Liver (tissue), 9 donors: ENCODE measurements around the gene AMMECR1. TPM values are rescaled to one million over a fixed set of nuclear protein-coding genes. Genes with fewer than 3 reads are reported as not detected.

Experiments used
- DNase-seq: peaks from one replicate; pipeline ENCODE4 v3.0.0-alpha.2; 2017; ENCODE audit warnings: low spot score
- H3K27ac ChIP-seq, 2 donors: one replicate each; pipeline ENCODE4 v1.7.0; 2013; ENCODE audit warnings: inconsistent platforms in 2 of 2, low read length in 2 of 2, control low read depth in 1 of 2, low read depth in 1 of 2, mild to moderate bottlenecking in 1 of 2
- H3K27me3 ChIP-seq, 4 donors: one replicate each; pipeline versions ENCODE4 v1.6.1 to v1.7.0; 2013; ENCODE audit warnings: low read length in 3 of 4, inconsistent platforms in 1 of 4, mild to moderate bottlenecking in 1 of 4, moderate library complexity in 1 of 4; ENCODE audit not compliant: control insufficient read depth in 4 of 4, insufficient read depth in 4 of 4
- H3K36me3 ChIP-seq, 4 donors: one replicate each; pipeline versions ENCODE4 v1.6.1 to v1.7.0; 2013; ENCODE audit warnings: low read length in 3 of 4, mild to moderate bottlenecking in 3 of 4, low read depth in 1 of 4, moderate library complexity in 1 of 4; ENCODE audit not compliant: control insufficient read depth in 4 of 4, insufficient read depth in 3 of 4
- H3K4me1 ChIP-seq, 4 donors: one replicate each; pipeline versions ENCODE4 v1.6.1 to v1.7.0; 2013; ENCODE audit warnings: low read length in 3 of 4, mild to moderate bottlenecking in 3 of 4, moderate library complexity in 1 of 4; ENCODE audit not compliant: control insufficient read depth in 4 of 4, insufficient read depth in 4 of 4
- H3K4me3 ChIP-seq, 3 donors: one replicate each; pipeline versions ENCODE4 v1.6.1 to v1.7.0; 2013; ENCODE audit warnings: low read length in 3 of 3, control low read depth in 1 of 3, low read depth in 1 of 3, mild to moderate bottlenecking in 1 of 3
- H3K9ac ChIP-seq, 2 donors: one replicate each; pipeline ENCODE4 v1.7.0; 2013; ENCODE audit warnings: low read length in 2 of 2, mild to moderate bottlenecking in 2 of 2, moderate library complexity in 2 of 2, control low read depth in 1 of 2, low read depth in 1 of 2
- H3K9me3 ChIP-seq, 4 donors: one replicate each; pipeline versions ENCODE4 v1.6.1 to v1.7.0; 2013; ENCODE audit warnings: low read length in 3 of 4; ENCODE audit not compliant: control insufficient read depth in 4 of 4
- EGR1 ChIP-seq, 2 donors: IDR thresholded peaks; 2 replicates each; pipeline ENCODE4 v1.6.1; 2016 to 2018; ENCODE audit warnings: antibody characterized with exemption in 2 of 2, low read depth in 2 of 2
- FOXA1 ChIP-seq: IDR thresholded peaks from 2 replicates; pipeline ENCODE4 v1.6.1; 2016; ENCODE audit warnings: antibody characterized with exemption
- FOXA2 ChIP-seq: IDR thresholded peaks from 2 replicates; pipeline ENCODE4 v1.6.1; 2016; ENCODE audit warnings: antibody characterized with exemption
- GABPA ChIP-seq, 2 donors: IDR thresholded peaks in 1 of 2; conservative IDR thresholded peaks in 1 of 2; 2 replicates each; pipeline ENCODE4 v1.6.1; 2016; ENCODE audit warnings: antibody characterized with exemption in 2 of 2, mild to moderate bottlenecking in 1 of 2, moderate library complexity in 1 of 2
- HNF4A ChIP-seq, 2 donors: conservative IDR thresholded peaks; 2 replicates each; pipeline ENCODE4 v1.6.1; 2016; ENCODE audit warnings: antibody characterized with exemption in 2 of 2, mild to moderate bottlenecking in 2 of 2
- HNF4G ChIP-seq: IDR thresholded peaks from 2 replicates; pipeline ENCODE4 v1.6.1; 2016; ENCODE audit warnings: antibody characterized with exemption
- JUND ChIP-seq, 2 donors: IDR thresholded peaks; 2 replicates each; pipeline ENCODE4 v1.6.1; 2016; ENCODE audit warnings: antibody characterized with exemption in 2 of 2
- NR2F2 ChIP-seq: IDR thresholded peaks from 2 replicates; pipeline ENCODE4 v1.6.1; 2016; ENCODE audit warnings: antibody characterized with exemption
- RAD21 ChIP-seq, 2 donors: IDR thresholded peaks; 2 replicates each; pipeline ENCODE4 v1.6.1; 2016; ENCODE audit warnings: antibody characterized with exemption in 2 of 2, mild to moderate bottlenecking in 2 of 2
- RXRA ChIP-seq, 2 donors: IDR thresholded peaks; 2 replicates each; pipeline ENCODE4 v1.6.1; 2017 to 2018; ENCODE audit warnings: antibody characterized with exemption in 2 of 2, mild to moderate bottlenecking in 1 of 2
- SP1 ChIP-seq: IDR thresholded peaks from 2 replicates; pipeline ENCODE4 v1.6.1; 2018; ENCODE audit warnings: antibody characterized with exemption, mild to moderate bottlenecking
- TAF1 ChIP-seq: conservative IDR thresholded peaks from 2 replicates; pipeline ENCODE4 v1.6.1; 2016; ENCODE audit warnings: antibody characterized with exemption, mild to moderate bottlenecking
- YY1 ChIP-seq: IDR thresholded peaks from 2 replicates; pipeline ENCODE4 v1.6.1; 2016; ENCODE audit warnings: antibody characterized with exemption, mild to moderate bottlenecking
- WGBS: extraction: QIAGEN DNeasy Blood & Tissue Kit; methylation state at CpG from one replicate; pipeline ENCODE4 v1.1.7; 2013; 5-methylcytosine and 5-hydroxymethylcytosine counted together
- polyA plus RNA-seq, 2 donors: library from polyadenylated mRNA; stranded (reverse) in 1 of 2; unstranded in 1 of 2; fragments of 200-250 nt in 1 of 2; fragments of >200 nt in 1 of 2; fragmentation: Nextera tagmentation in 1 of 2; extraction: Ambion mirVana in 1 of 2; gene quantifications; one replicate each; pipeline versions ENCODE4 v1.2.1 to v1.2.3, GENCODE V29; 2013 to 2015
- total RNA-seq, 2 donors: library from RNA; depleted of rRNA; stranded (reverse); fragments of >200 nt; gene quantifications; one replicate each; pipeline ENCODE4 v1.2.3, GENCODE V29; 2014
- TF ChIP-seq, protein P1 (sequence below): IDR thresholded peaks from 2 replicates; pipeline ENCODE4 v1.6.1; 2016; ENCODE audit warnings: antibody characterized with exemption
- TF ChIP-seq, protein P2 (sequence below): IDR thresholded peaks from 2 replicates; pipeline ENCODE4 v1.6.1; 2016; ENCODE audit warnings: antibody characterized with exemption, mild to moderate bottlenecking
- TF ChIP-seq, protein P3 (sequence below): IDR thresholded peaks from 2 replicates; pipeline ENCODE4 v1.6.1; 2016; ENCODE audit warnings: antibody characterized with exemption
- TF ChIP-seq, protein P4 (sequence below): IDR thresholded peaks from 2 replicates; pipeline ENCODE4 v1.6.1; 2016; ENCODE audit warnings: antibody characterized with exemption
- TF ChIP-seq, protein P5 (sequence below): fragments of 150-350 bp; IDR thresholded peaks from 2 replicates; pipeline ENCODE4 v1.5.1; 2017; ENCODE audit warnings: improper control_type of control experiment, low read depth, low read length; ENCODE audit not compliant: missing input control
- donor health status: healthy.
- donor health status: healthy.
- donor health status: healthy.
- donor health status: healthy.
- donor health status: healthy.

Gene AMMECR1
- total and polyA plus RNA-seq, 4 donors: 1.7 to 30.9 (median 3.6) TPM

DNA sequence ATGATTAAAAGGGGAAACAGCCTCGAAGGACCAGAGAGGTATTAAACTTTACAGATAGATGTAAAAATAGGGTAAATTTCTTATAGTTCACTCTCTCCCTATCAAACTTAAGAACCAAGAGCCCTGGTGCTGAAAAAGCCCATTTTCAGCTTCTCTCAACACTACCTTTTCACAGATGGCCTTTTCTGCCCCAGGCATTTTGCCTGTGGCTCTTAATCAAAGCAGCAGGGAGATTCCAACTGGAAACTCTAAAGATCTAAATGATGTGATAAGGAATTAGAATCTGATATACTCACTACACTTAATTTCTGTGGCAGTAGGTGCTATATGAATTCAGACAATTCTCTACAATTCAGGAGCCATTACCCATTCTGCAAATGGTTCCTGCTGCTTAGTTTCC lies 60.0 kb downstream of the AMMECR1 start:
- no peak overlapping the region for H3K9ac ChIP-seq
- no peak for DNase-seq
- no peak for TF ChIP-seq FOXA2
- TF ChIP-seq FOXA1: no peak
- TF ChIP-seq, protein P1, sequence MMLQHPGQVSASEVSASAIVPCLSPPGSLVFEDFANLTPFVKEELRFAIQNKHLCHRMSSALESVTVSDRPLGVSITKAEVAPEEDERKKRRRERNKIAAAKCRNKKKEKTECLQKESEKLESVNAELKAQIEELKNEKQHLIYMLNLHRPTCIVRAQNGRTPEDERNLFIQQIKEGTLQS: no peak
- no peak for TF ChIP-seq GABPA (IDR thresholded peaks at IDR 0.05 in 1 of 2, conservative IDR thresholded peaks at IDR 0.05 in 1 of 2)
- no peak for TF ChIP-seq RAD21 (IDR thresholded peaks at IDR 0.05)
- TF ChIP-seq, protein P2, sequence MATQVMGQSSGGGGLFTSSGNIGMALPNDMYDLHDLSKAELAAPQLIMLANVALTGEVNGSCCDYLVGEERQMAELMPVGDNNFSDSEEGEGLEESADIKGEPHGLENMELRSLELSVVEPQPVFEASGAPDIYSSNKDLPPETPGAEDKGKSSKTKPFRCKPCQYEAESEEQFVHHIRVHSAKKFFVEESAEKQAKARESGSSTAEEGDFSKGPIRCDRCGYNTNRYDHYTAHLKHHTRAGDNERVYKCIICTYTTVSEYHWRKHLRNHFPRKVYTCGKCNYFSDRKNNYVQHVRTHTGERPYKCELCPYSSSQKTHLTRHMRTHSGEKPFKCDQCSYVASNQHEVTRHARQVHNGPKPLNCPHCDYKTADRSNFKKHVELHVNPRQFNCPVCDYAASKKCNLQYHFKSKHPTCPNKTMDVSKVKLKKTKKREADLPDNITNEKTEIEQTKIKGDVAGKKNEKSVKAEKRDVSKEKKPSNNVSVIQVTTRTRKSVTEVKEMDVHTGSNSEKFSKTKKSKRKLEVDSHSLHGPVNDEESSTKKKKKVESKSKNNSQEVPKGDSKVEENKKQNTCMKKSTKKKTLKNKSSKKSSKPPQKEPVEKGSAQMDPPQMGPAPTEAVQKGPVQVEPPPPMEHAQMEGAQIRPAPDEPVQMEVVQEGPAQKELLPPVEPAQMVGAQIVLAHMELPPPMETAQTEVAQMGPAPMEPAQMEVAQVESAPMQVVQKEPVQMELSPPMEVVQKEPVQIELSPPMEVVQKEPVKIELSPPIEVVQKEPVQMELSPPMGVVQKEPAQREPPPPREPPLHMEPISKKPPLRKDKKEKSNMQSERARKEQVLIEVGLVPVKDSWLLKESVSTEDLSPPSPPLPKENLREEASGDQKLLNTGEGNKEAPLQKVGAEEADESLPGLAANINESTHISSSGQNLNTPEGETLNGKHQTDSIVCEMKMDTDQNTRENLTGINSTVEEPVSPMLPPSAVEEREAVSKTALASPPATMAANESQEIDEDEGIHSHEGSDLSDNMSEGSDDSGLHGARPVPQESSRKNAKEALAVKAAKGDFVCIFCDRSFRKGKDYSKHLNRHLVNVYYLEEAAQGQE: no peak
- no peak for TF ChIP-seq TAF1
- TF ChIP-seq YY1: no peak
- no peak for TF ChIP-seq HNF4G
- TF ChIP-seq, protein P3, sequence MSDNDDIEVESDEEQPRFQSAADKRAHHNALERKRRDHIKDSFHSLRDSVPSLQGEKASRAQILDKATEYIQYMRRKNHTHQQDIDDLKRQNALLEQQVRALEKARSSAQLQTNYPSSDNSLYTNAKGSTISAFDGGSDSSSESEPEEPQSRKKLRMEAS: no peak
- TF ChIP-seq HNF4A (conservative IDR thresholded peaks at IDR 0.05): no peak
- TF ChIP-seq SP1: no peak
- H3K36me3 ChIP-seq: no peaks in the 10 kb centered on the region
- no peaks in the 10 kb centered on the region for H3K4me1 ChIP-seq
- H3K27me3 ChIP-seq: no peaks in the 10 kb centered on the region
- no peak overlapping the region for H3K27ac ChIP-seq
- no peak overlapping the region for H3K4me3 ChIP-seq
- WGBS: 90% methylated on average over 1 of the region's 1 CpG
- no peaks in the 10 kb centered on the region for H3K9me3 ChIP-seq

DNA sequence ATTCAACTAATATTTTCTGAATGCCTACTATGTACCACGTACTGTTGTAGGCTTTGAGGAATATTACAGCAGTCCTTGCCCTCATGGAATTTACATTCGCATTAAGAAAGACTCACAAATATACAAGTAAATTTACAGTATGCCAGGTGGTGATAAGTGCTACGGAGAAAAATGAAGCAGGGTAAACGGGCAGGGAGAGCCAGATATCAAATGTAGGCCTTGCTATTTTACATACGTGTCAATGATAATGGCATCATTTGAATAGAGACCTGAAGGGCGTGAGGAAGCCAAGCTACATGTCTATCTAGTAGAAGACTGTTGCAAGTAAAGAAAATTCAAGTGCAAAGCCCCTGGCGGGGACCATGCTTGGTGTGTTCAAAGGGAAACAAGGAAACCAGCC lies 65.2 kb downstream of the AMMECR1 start:
- Histone ChIP-seq H3K36me3 (no peaks in the 10 kb centered on the region), H3K4me1 (no peaks in the 10 kb centered on the region), H3K9me3 (no peaks in the 10 kb centered on the region), H3K27me3 (no peaks in the 10 kb centered on the region), H3K9ac (no peak overlapping the region), H3K27ac (no peak overlapping the region), H3K4me3 (no peak overlapping the region)
- TF ChIP-seq FOXA2: no peak
- TF ChIP-seq, protein P2: no peak
- TF ChIP-seq TAF1: no peak
- no peak for TF ChIP-seq HNF4A (conservative IDR thresholded peaks at IDR 0.05)
- TF ChIP-seq EGR1 (IDR thresholded peaks at IDR 0.05; ENCODE audit: low read depth in 2 of 2): no peak
- TF ChIP-seq YY1: no peak
- TF ChIP-seq, protein P1: no peak
- no peak for TF ChIP-seq JUND (IDR thresholded peaks at IDR 0.05)
- no peak for TF ChIP-seq RXRA (IDR thresholded peaks at IDR 0.05)
- TF ChIP-seq, protein P4, sequence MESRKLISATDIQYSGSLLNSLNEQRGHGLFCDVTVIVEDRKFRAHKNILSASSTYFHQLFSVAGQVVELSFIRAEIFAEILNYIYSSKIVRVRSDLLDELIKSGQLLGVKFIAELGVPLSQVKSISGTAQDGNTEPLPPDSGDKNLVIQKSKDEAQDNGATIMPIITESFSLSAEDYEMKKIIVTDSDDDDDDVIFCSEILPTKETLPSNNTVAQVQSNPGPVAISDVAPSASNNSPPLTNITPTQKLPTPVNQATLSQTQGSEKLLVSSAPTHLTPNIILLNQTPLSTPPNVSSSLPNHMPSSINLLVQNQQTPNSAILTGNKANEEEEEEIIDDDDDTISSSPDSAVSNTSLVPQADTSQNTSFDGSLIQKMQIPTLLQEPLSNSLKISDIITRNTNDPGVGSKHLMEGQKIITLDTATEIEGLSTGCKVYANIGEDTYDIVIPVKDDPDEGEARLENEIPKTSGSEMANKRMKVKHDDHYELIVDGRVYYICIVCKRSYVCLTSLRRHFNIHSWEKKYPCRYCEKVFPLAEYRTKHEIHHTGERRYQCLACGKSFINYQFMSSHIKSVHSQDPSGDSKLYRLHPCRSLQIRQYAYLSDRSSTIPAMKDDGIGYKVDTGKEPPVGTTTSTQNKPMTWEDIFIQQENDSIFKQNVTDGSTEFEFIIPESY: no peak
- no peak for TF ChIP-seq SP1
- TF ChIP-seq NR2F2: no peak
- no peak for TF ChIP-seq FOXA1
- TF ChIP-seq, protein P3: no peak
- no peak for TF ChIP-seq GABPA (IDR thresholded peaks at IDR 0.05 in 1 of 2, conservative IDR thresholded peaks at IDR 0.05 in 1 of 2)
- no peak for TF ChIP-seq HNF4G
- TF ChIP-seq, protein P5, sequence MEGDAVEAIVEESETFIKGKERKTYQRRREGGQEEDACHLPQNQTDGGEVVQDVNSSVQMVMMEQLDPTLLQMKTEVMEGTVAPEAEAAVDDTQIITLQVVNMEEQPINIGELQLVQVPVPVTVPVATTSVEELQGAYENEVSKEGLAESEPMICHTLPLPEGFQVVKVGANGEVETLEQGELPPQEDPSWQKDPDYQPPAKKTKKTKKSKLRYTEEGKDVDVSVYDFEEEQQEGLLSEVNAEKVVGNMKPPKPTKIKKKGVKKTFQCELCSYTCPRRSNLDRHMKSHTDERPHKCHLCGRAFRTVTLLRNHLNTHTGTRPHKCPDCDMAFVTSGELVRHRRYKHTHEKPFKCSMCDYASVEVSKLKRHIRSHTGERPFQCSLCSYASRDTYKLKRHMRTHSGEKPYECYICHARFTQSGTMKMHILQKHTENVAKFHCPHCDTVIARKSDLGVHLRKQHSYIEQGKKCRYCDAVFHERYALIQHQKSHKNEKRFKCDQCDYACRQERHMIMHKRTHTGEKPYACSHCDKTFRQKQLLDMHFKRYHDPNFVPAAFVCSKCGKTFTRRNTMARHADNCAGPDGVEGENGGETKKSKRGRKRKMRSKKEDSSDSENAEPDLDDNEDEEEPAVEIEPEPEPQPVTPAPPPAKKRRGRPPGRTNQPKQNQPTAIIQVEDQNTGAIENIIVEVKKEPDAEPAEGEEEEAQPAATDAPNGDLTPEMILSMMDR: no peak
- no peak for TF ChIP-seq RAD21 (IDR thresholded peaks at IDR 0.05)
- DNase-seq: no peak
- 96% methylated on average over 7 of the region's 7 CpGs for WGBS
